ENCODE data around the gene FBN1.

FBN1 gene

GRCh38 chr15:48388910-48389309 lies 256.6 kb downstream of the FBN1 start:
- no peak for DNase-seq

GRCh38 chr15:48388016-48388851 lies 257.3 kb downstream of the FBN1 start:
- DNase-seq = no peak

- no peak for DNase-seq
Measured at GRCh38 chr15:48385031-48385830, 260.3 kb downstream of the FBN1 start.

GRCh38 chr15:48384616-48385015 lies 260.9 kb downstream of the FBN1 start:
- DNase-seq = no peak

- no peak for DNase-seq
Measured at GRCh38 chr15:48383031-48383430, 262.5 kb downstream of the FBN1 start.

GRCh38 chr15:48381861-48382260 lies 263.6 kb downstream of the FBN1 start:
- DNase-seq = no peak

GRCh38 chr15:48380198-48380597 lies 265.3 kb downstream of the FBN1 start:
- no peak for DNase-seq

- DNase-seq = no peak
Measured at GRCh38 chr15:48375767-48376166, 269.7 kb downstream of the FBN1 start.

GRCh38 chr15:48374472-48374871 lies 271.0 kb downstream of the FBN1 start:
- no peak for DNase-seq

- DNase-seq = no peak
Measured at GRCh38 chr15:48373821-48374451, 271.6 kb downstream of the FBN1 start.

GRCh38 chr15:48371961-48372360 lies 273.5 kb downstream of the FBN1 start:
- no peak for DNase-seq

GRCh38 chr15:48371550-48371949 lies 274.0 kb downstream of the FBN1 start:
- no peak for DNase-seq

- DNase-seq = no peak
Measured at GRCh38 chr15:48370460-48370859, 275.0 kb downstream of the FBN1 start.

- no peak for DNase-seq
Measured at GRCh38 chr15:48367483-48367882, 278.0 kb downstream of the FBN1 start.

GRCh38 chr15:48366584-48367312 lies 278.8 kb downstream of the FBN1 start:
- DNase-seq = no peak

GRCh38 chr15:48365575-48365974 lies 279.9 kb downstream of the FBN1 start:
- DNase-seq = no peak

- no peak for DNase-seq
Measured at GRCh38 chr15:48363474-48363873, 282.0 kb downstream of the FBN1 start.

- DNase-seq = no peak
Measured at GRCh38 chr15:48361685-48362084, 283.8 kb downstream of the FBN1 start.

- no peak for DNase-seq
Measured at GRCh38 chr15:48360841-48361240, 284.7 kb downstream of the FBN1 start.
